ENCODE measurements around the gene PITRM1.
"Not testable (repeated sequence)": the region's sequence is repeated elsewhere in the genome, so short reads cannot be mapped to it uniquely, and the experiment has no call there.

The PITRM1 gene

GRCh38 chr10:3122034-3122433, 50.5 kb downstream of the PITRM1 start:
- DNase-seq (ENCODE audit: low read depth) = no peak

- DNase-seq (ENCODE audit: low read depth) = no peak
Observed at GRCh38 chr10:3119796-3120459, 52.7 kb downstream of the PITRM1 start.

GRCh38 chr10:3118641-3119091, 53.9 kb downstream of the PITRM1 start:
- no peak for DNase-seq (ENCODE audit: low read depth)

- DNase-seq (ENCODE audit: low read depth) = no peak
Observed at GRCh38 chr10:3117486-3117885, 55.1 kb downstream of the PITRM1 start.

GRCh38 chr10:3116508-3117100, 56.0 kb downstream of the PITRM1 start:
- DNase-seq (ENCODE audit: low read depth) = no peak

GRCh38 chr10:3115685-3116084, 56.9 kb downstream of the PITRM1 start:
- no peak for DNase-seq (ENCODE audit: low read depth)

GRCh38 chr10:3113343-3113720, 59.2 kb downstream of the PITRM1 start:
- DNase-seq (ENCODE audit: low read depth) = no peak

GRCh38 chr10:3111621-3112163, 60.9 kb downstream of the PITRM1 start:
- no peak for DNase-seq (ENCODE audit: low read depth)

GRCh38 chr10:3110782-3111620, 61.6 kb downstream of the PITRM1 start:
- no peak for DNase-seq (ENCODE audit: low read depth)

- DNase-seq (ENCODE audit: low read depth) = no peak
Observed at GRCh38 chr10:3109633-3110032, 62.9 kb downstream of the PITRM1 start.

GRCh38 chr10:3109196-3109595, 63.4 kb downstream of the PITRM1 start:
- DNase-seq (ENCODE audit: low read depth) = no peak

- DNase-seq (ENCODE audit: low read depth) = no peak
Observed at GRCh38 chr10:3108575-3109105, 63.9 kb downstream of the PITRM1 start.

- DNase-seq (ENCODE audit: low read depth) = no peak
Observed at GRCh38 chr10:3108033-3108432, 64.5 kb downstream of the PITRM1 start.

- peak; percentile 71 for DNase-seq (ENCODE audit: low read depth)
Observed at GRCh38 chr10:3107426-3107961, 65.1 kb downstream of the PITRM1 start.

- no peak for DNase-seq (ENCODE audit: low read depth)
Observed at GRCh38 chr10:3106928-3107425, 65.6 kb downstream of the PITRM1 start.

GRCh38 chr10:3106328-3106727, 66.3 kb downstream of the PITRM1 start:
- DNase-seq (ENCODE audit: low read depth) = not testable (repeated sequence)

- DNase-seq (ENCODE audit: low read depth) = no peak
Observed at GRCh38 chr10:3105905-3106304, 66.7 kb downstream of the PITRM1 start.

GRCh38 chr10:3105166-3105565, 67.4 kb downstream of the PITRM1 start:
- no peak for DNase-seq (ENCODE audit: low read depth)

- no peak for DNase-seq (ENCODE audit: low read depth)
Observed at GRCh38 chr10:3104251-3104918, 68.2 kb downstream of the PITRM1 start.

GRCh38 chr10:3103646-3104045, 68.9 kb downstream of the PITRM1 start:
- DNase-seq (ENCODE audit: low read depth) = no peak

GRCh38 chr10:3102720-3103427, 69.7 kb downstream of the PITRM1 start:
- no peak for DNase-seq (ENCODE audit: low read depth)

Data from HS-5 (cell line).